ENCODE results near the gene SLIT3. TPM values are rescaled to one million over a fixed set of nuclear protein-coding genes. Genes with fewer than 3 reads are reported as not detected.

SLIT3 gene
- total RNA-seq, 1 donor from 2014 or later = 5.0 TPM

DNA sequence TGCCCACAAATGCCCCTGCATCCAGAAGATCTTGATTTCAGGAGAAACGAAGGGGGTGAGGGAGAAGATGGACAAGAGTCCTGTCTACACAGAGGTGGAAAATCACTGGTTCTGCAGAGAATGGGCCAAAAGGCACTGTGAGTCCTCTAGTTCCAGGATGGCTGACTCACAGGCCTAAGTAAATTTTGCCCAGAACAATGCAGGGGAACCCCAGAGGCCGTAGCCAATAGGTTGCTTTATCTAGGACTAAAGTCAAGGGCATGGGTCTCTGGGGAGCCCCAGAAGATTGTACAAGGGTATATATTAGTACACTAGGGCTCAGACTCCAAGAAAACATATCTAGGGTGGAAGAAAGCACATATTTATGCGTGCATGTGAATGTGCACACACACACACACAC lies 98.0 kb downstream of the SLIT3 start:
- Histone ChIP-seq H3K4me3 (ENCODE audit: low read depth, low read length) (no peak overlapping the region), H3K36me3 (ENCODE audit: control insufficient read depth, insufficient read depth, low read length) (no peaks in the 10 kb centered on the region), H3K27me3 (ENCODE audit: control insufficient read depth, insufficient read depth, low read length) (no peaks in the 10 kb centered on the region)
- no peak for TF ChIP-seq CTCF (IDR thresholded peaks at IDR 0.05; ENCODE audit: insufficient read depth, low read length, poor library complexity, severe bottlenecking)
- DNase-seq (ENCODE audit: low read depth) = no peak

DNA sequence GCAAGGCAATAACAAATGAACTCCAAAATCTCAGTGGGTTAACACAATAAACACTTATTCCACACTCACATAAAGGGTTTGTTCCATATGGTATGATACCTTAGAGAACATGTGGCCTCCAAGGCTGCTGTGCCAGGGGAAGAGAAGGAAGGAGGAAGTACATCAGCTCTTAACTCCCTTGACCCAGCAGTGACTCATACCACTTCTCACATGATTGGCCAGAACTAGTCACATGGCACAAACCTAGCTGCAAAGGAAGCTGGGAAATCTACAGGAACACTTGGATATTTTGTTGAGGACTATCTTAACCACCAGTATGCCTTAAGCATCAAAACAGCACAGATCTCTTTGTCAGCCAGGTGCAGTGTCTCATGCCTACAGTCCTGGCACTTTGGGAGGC lies 99.3 kb downstream of the SLIT3 start:
- no peak for DNase-seq (ENCODE audit: low read depth)
- TF ChIP-seq CTCF (IDR thresholded peaks at IDR 0.05; ENCODE audit: insufficient read depth, low read length, poor library complexity, severe bottlenecking) = no peak
- Histone ChIP-seq H3K4me3 (ENCODE audit: low read depth, low read length) (no peak overlapping the region), H3K36me3 (ENCODE audit: control insufficient read depth, insufficient read depth, low read length) (no peaks in the 10 kb centered on the region), H3K27me3 (ENCODE audit: control insufficient read depth, insufficient read depth, low read length) (no peaks in the 10 kb centered on the region)

GRCh38 chr5:169200125-169200778 lies 100.7 kb downstream of the SLIT3 start:
- TF ChIP-seq CTCF (IDR thresholded peaks at IDR 0.05; ENCODE audit: insufficient read depth, low read length, poor library complexity, severe bottlenecking) = no peak
- H3K36me3 ChIP-seq (ENCODE audit: control insufficient read depth, insufficient read depth, low read length) = no peaks in the 10 kb centered on the region
- H3K4me3 ChIP-seq (ENCODE audit: low read depth, low read length) = no peak overlapping the region
- H3K27me3 ChIP-seq (ENCODE audit: control insufficient read depth, insufficient read depth, low read length) = no peaks in the 10 kb centered on the region
- no peak for DNase-seq (ENCODE audit: low read depth)

- Histone ChIP-seq H3K36me3 (ENCODE audit: control insufficient read depth, insufficient read depth, low read length) (no peaks in the 10 kb centered on the region), H3K4me3 (ENCODE audit: low read depth, low read length) (no peak overlapping the region), H3K27me3 (ENCODE audit: control insufficient read depth, insufficient read depth, low read length) (no peaks in the 10 kb centered on the region)
- DNase-seq (ENCODE audit: low read depth) = no peak
- TF ChIP-seq CTCF (IDR thresholded peaks at IDR 0.05; ENCODE audit: insufficient read depth, low read length, poor library complexity, severe bottlenecking) = peak; percentile 13
Measured at GRCh38 chr5:169197343-169197742, 103.6 kb downstream of the SLIT3 start.

DNA sequence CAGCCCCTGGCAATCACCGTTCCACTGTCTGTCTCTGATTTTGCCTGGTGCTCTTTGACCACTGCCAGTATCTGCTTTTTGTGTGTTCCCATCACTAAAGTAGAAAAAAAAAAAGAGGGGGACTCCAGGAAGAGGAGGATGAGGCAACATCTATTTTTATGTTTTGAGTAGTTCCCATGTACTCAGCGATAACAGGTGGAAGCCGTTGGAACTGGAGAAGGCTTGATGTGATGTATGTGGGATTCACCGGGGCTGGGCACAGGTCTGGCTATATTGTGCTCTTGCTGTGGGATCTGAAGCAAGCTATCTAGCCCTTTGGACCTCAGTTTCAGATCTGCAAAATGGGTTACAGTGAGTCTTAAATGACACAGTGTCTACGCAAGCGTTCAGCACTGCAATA lies 104.9 kb downstream of the SLIT3 start:
- Histone ChIP-seq H3K27me3 (ENCODE audit: control insufficient read depth, insufficient read depth, low read length) (no peaks in the 10 kb centered on the region), H3K4me3 (ENCODE audit: low read depth, low read length) (no peak overlapping the region), H3K36me3 (ENCODE audit: control insufficient read depth, insufficient read depth, low read length) (no peaks in the 10 kb centered on the region)
- TF ChIP-seq CTCF (IDR thresholded peaks at IDR 0.05; ENCODE audit: insufficient read depth, low read length, poor library complexity, severe bottlenecking) = no peak
- no peak for DNase-seq (ENCODE audit: low read depth)

GRCh38 chr5:169195601-169196000 lies 105.3 kb downstream of the SLIT3 start:
- no peak for TF ChIP-seq CTCF (IDR thresholded peaks at IDR 0.05; ENCODE audit: insufficient read depth, low read length, poor library complexity, severe bottlenecking)
- Histone ChIP-seq H3K36me3 (ENCODE audit: control insufficient read depth, insufficient read depth, low read length) (no peaks in the 10 kb centered on the region), H3K27me3 (ENCODE audit: control insufficient read depth, insufficient read depth, low read length) (no peaks in the 10 kb centered on the region), H3K4me3 (ENCODE audit: low read depth, low read length) (no peak overlapping the region)
- no peak for DNase-seq (ENCODE audit: low read depth)
